Sigmoid colon (tissue), 7 donors: ENCODE data around the gene TCF7L2. TPM values are rescaled to one million over a fixed set of nuclear protein-coding genes. Genes with fewer than 3 reads are reported as not detected.

Experiments
- DNase-seq: peaks from one replicate; pipeline ENCODE4 v3.0.0-alpha.2; 2019
- H3K27ac ChIP-seq, 4 donors: fragments of 200-600 bp; sonication (generic); one replicate each; pipeline ENCODE4 v1.5.1; 2016 to 2019; ENCODE audit warnings: mild to moderate bottlenecking in 1 of 4
- H3K27me3 ChIP-seq, 3 donors: fragments of 200-600 bp; sonication (generic); one replicate each; pipeline ENCODE4 v1.5.1; 2019; ENCODE audit warnings: mild to moderate bottlenecking in 1 of 3
- H3K36me3 ChIP-seq, 4 donors: fragments of 200-600 bp; sonication (generic); one replicate each; pipeline ENCODE4 v1.5.1; 2016 to 2019
- H3K4me1 ChIP-seq, 4 donors: fragments of 200-600 bp; sonication (generic); one replicate each; pipeline ENCODE4 v1.5.1; 2017 to 2019
- H3K4me3 ChIP-seq, 4 donors: fragments of 200-600 bp; sonication (generic); one replicate each; pipeline ENCODE4 v1.5.1; 2017 to 2019; ENCODE audit warnings: mild to moderate bottlenecking in 2 of 4, moderate library complexity in 1 of 4
- H3K9me3 ChIP-seq, 4 donors: fragments of 200-600 bp in 3 of 4; sonication (generic) in 3 of 4; one replicate each; pipeline versions ENCODE4 v1.5.1 to v1.6.1; 2013 to 2019
- EP300 ChIP-seq, 4 donors: sonication (generic); formaldehyde crosslinking; IDR thresholded peaks; one replicate each; pipeline ENCODE4 v1.6.1; 2017; ENCODE audit warnings: antibody characterized with exemption in 4 of 4
- POLR2A ChIP-seq, 2 donors: fragments of 450-650 bp; IDR thresholded peaks; one replicate each; pipeline ENCODE4 v1.6.1; 2016; ENCODE audit warnings: antibody characterized with exemption in 2 of 2, mild to moderate bottlenecking in 2 of 2, moderate library complexity in 2 of 2
- POLR2AphosphoS5 ChIP-seq, 4 donors: sonication (generic); formaldehyde crosslinking; IDR thresholded peaks; one replicate each; pipeline ENCODE4 v1.6.1; 2017; ENCODE audit warnings: antibody characterized with exemption in 4 of 4
- WGBS, 2 donors: extraction: QIAGEN DNeasy Blood & Tissue Kit; methylation state at CpG; one replicate each; pipeline ENCODE4 v1.1.7; 2013; 5-methylcytosine and 5-hydroxymethylcytosine counted together
- intact Hi-C: fragments of 100-400 bp; cut with DNase I; formaldehyde crosslinking; loops from one replicate; pipeline ENCODE4 v1.15.1; 2023
- polyA plus RNA-seq, 3 donors: library from polyadenylated mRNA; stranded (reverse); fragments of 200-250 nt; gene quantifications; one replicate each; pipeline ENCODE4 v1.2.3, GENCODE V29; 2013
- total RNA-seq, 4 donors: library from RNA; depleted of rRNA; stranded (reverse); fragments of >200 nt; gene quantifications; one replicate each; pipeline ENCODE4 v1.1.0, GENCODE V29; 2016
- TF ChIP-seq, protein P1 (sequence below), 4 experiments: fragments of 450-650 bp in 3 of 4; fragments of 200-600 bp in 1 of 4; IDR thresholded peaks; one replicate each; pipeline ENCODE4 v1.5.1; 2016 to 2019; ENCODE audit warnings: antibody characterized with exemption in 4 of 4, mild to moderate bottlenecking in 3 of 4, moderate library complexity in 2 of 4
- donor health status: healthy with polysubstance abuse.
- donor health status: Bipolar disorder and iron deficiency.
- donor health status: healthy.

The TCF7L2 gene
- total and polyA plus RNA-seq, 7 donors: 15.3 to 40.4 (median 30.0) TPM

DNA sequence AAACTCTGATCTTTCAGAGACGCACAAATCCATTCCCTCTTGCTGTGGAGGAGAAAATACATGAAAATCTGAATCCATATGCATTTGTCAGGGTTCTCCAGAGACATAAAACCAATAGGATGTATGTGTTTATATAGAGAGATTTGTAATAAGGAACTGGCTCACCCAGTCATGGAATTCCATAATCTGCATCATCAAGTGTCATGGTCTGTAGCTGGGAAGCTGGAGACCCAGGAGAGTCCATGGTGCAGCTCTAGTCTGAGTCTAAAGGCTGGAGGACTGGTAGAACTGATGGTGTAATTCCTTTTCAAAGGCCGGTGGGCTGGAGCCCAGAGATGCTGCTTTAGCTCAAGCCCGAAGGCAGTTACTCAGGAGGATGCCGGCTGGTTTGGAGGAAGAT is 134.0 kb downstream of the TCF7L2 start:
- 95 to 97% methylated on average over 4 of the region's 4 CpGs for WGBS, 2 donors
- no peaks in the 10 kb centered on the region for H3K27me3 ChIP-seq
- peaks cover 2 to 37% (median 24%) of the 10 kb centered on the region in 4 donors for H3K4me1 ChIP-seq
- H3K9me3 ChIP-seq: no peaks in the 10 kb centered on the region
- no peak overlapping the region for H3K27ac ChIP-seq
- no peak for TF ChIP-seq EP300 (IDR thresholded peaks at IDR 0.05)
- TF ChIP-seq POLR2AphosphoS5 (IDR thresholded peaks at IDR 0.05): no peak
- TF ChIP-seq POLR2A (IDR thresholded peaks at IDR 0.05): no peak
- TF ChIP-seq, protein P1, sequence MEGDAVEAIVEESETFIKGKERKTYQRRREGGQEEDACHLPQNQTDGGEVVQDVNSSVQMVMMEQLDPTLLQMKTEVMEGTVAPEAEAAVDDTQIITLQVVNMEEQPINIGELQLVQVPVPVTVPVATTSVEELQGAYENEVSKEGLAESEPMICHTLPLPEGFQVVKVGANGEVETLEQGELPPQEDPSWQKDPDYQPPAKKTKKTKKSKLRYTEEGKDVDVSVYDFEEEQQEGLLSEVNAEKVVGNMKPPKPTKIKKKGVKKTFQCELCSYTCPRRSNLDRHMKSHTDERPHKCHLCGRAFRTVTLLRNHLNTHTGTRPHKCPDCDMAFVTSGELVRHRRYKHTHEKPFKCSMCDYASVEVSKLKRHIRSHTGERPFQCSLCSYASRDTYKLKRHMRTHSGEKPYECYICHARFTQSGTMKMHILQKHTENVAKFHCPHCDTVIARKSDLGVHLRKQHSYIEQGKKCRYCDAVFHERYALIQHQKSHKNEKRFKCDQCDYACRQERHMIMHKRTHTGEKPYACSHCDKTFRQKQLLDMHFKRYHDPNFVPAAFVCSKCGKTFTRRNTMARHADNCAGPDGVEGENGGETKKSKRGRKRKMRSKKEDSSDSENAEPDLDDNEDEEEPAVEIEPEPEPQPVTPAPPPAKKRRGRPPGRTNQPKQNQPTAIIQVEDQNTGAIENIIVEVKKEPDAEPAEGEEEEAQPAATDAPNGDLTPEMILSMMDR (IDR thresholded peaks at IDR 0.05): no peak
- intact Hi-C loops: no loop called here
- no peak overlapping the region for H3K4me3 ChIP-seq
- DNase-seq: no peak
- peaks cover 0 to 1% (median 0%) of the 10 kb centered on the region in 4 donors for H3K36me3 ChIP-seq

- Histone ChIP-seq H3K4me3 (no peak overlapping the region), H3K36me3 (no peaks in the 10 kb centered on the region), H3K4me1 (peaks cover 2 to 29% (median 19%) of the 10 kb centered on the region in 4 donors), H3K27ac (no peak overlapping the region), H3K27me3 (no peaks in the 10 kb centered on the region), H3K9me3 (no peaks in the 10 kb centered on the region)
- intact Hi-C loops: no loop called here
- TF ChIP-seq POLR2AphosphoS5 (IDR thresholded peaks at IDR 0.05) (no peak), POLR2A (IDR thresholded peaks at IDR 0.05) (no peak), EP300 (IDR thresholded peaks at IDR 0.05) (no peak)
- TF ChIP-seq, protein P1 (IDR thresholded peaks at IDR 0.05): no peak
- DNase-seq: no peak
- 90 to 94% methylated on average over 4 of the region's 4 CpGs for WGBS, 2 donors
Measured at GRCh38 chr10:113085776-113086175, 135.7 kb downstream of the TCF7L2 start.

GRCh38 chr10:113086282-113086681 is 136.2 kb downstream of the TCF7L2 start:
- Histone ChIP-seq H3K27ac (no peak overlapping the region), H3K9me3 (no peaks in the 10 kb centered on the region), H3K4me1 (peaks cover 2 to 24% (median 17%) of the 10 kb centered on the region in 4 donors), H3K27me3 (no peaks in the 10 kb centered on the region), H3K4me3 (no peak overlapping the region), H3K36me3 (no peaks in the 10 kb centered on the region)
- DNase-seq: no peak
- intact Hi-C loops: no loop called here
- TF ChIP-seq, protein P1 (IDR thresholded peaks at IDR 0.05): no peak
- no peak for TF ChIP-seq POLR2AphosphoS5 (IDR thresholded peaks at IDR 0.05)
- TF ChIP-seq EP300 (IDR thresholded peaks at IDR 0.05): no peak
- TF ChIP-seq POLR2A (IDR thresholded peaks at IDR 0.05): no peak

DNA sequence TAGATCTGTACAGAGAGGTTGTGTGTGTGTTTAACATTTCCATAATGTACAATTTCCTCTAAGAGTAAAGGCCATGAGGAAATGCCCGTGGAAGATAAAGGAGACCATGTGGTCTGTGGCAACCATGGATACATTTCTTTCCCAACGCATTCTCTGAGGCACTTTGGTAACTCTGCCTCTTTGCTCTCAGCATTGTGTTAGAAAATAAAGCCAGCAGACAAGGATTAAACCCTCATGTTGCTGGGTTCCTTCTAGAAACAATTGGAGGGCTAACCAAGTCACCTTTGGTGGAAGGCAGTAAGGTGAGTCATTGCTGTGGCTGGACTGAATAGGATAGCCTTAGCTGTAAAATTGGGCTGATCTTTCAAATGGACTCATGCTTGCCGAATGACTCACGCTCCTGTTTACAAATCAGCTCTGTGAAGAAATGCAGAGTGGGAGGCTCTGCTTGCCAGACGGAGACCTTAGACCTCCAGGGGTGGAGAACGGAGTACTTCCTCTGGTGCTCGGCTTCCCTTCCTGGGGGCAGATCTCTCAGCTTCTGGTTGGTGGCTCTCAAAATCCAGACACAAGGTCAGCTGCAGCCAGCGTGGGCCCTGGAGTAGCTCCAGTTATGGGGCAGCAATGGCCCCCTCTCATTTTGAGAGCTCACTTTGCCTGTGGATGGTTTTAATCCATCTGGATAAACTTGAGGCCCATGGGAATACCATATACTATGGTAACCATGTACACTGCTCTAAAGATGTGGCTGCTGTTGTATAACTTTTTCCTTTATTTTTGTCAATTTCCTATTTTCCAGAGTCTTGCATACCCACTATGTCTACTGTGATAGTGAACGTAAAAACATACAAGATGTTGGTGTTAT is 137.3 kb downstream of the TCF7L2 start:
- no peak overlapping the region for H3K4me3 ChIP-seq

GRCh38 chr10:113088194-113088593 is 138.1 kb downstream of the TCF7L2 start:
- 94 to 97% methylated on average over 2 of the region's 2 CpGs for WGBS, 2 donors
- Histone ChIP-seq H3K36me3 (no peaks in the 10 kb centered on the region), H3K27me3 (no peaks in the 10 kb centered on the region), H3K4me1 (peaks cover 2 to 35% (median 32%) of the 10 kb centered on the region in 4 donors), H3K4me3 (no peak overlapping the region), H3K9me3 (no peaks in the 10 kb centered on the region), H3K27ac (no peak overlapping the region)
- intact Hi-C loops: no loop called here
- DNase-seq: no peak
- TF ChIP-seq EP300 (IDR thresholded peaks at IDR 0.05): no peak
- TF ChIP-seq POLR2AphosphoS5 (IDR thresholded peaks at IDR 0.05): no peak
- TF ChIP-seq POLR2A (IDR thresholded peaks at IDR 0.05): no peak
- TF ChIP-seq, protein P1 (IDR thresholded peaks at IDR 0.05): no peak

More for the DNA sequence above, 137.3 kb downstream of the TCF7L2 start:
- Histone ChIP-seq H3K36me3 (no peaks in the 10 kb centered on the region), H3K27me3 (no peaks in the 10 kb centered on the region), H3K27ac (peak overlapping the region; percentile 43 to 64 (median 48)), H3K4me1 (peaks cover 2 to 27% (median 24%) of the 10 kb centered on the region in 4 donors), H3K9me3 (no peaks in the 10 kb centered on the region)
- 22 to 58% methylated on average over 9 of the region's 9 CpGs for WGBS, 2 donors
- peak; percentile 88 for DNase-seq
- TF ChIP-seq POLR2AphosphoS5 (IDR thresholded peaks at IDR 0.05) (peak in 3 of 4 donors; percentile 47 to 60 (median 56)), POLR2A (IDR thresholded peaks at IDR 0.05) (no peak)
- intact Hi-C loops: no loop called here
